Activated T-helper 1 cell treated with anti-CD3 and anti-CD28 coated beads, Interleukin-12 subunit alpha, Interleukin-12 subunit beta, Interleukin-2, Interleukin-4 antibody, amounts not matched to agents 30 ng/mL and 10 ng/mL and 1 ng/mL, durations not matched to agents 14 hours and 24 hours and 36 hours (primary cell): ENCODE data around the gene GZMH. TPM values are rescaled to one million over a fixed set of nuclear protein-coding genes. Genes with fewer than 3 reads are reported as not detected.
"Not testable (repeated sequence)": the region's sequence is repeated elsewhere in the genome, so short reads cannot be mapped to it uniquely, and the experiment has no call there.

Experiments used
- DNase-seq: peaks from one replicate; pipeline ENCODE4 v3.0.0; 2021; ENCODE audit warnings: low spot score
- H3K27ac Mint-ChIP-seq: one replicate; pipeline ENCODE4 v1.8.0; 2021; ENCODE audit warnings: mild to moderate bottlenecking, mixed read lengths
- H3K27me3 Mint-ChIP-seq: one replicate; pipeline ENCODE4 v1.8.0; 2022; ENCODE audit warnings: mild to moderate bottlenecking, moderate library complexity, mixed read lengths; ENCODE audit not compliant: insufficient read depth
- H3K36me3 Mint-ChIP-seq: one replicate; pipeline ENCODE4 v1.8.0; 2021; ENCODE audit warnings: low read depth, mixed read lengths
- H3K4me1 Mint-ChIP-seq: one replicate; pipeline ENCODE4 v1.8.0; 2021; ENCODE audit warnings: low read depth, mixed read lengths
- H3K4me3 Mint-ChIP-seq: one replicate; pipeline ENCODE4 v1.8.0; 2021; ENCODE audit warnings: mild to moderate bottlenecking, moderate library complexity, mixed read lengths
- H3K9me3 Mint-ChIP-seq: one replicate; pipeline ENCODE4 v1.8.0; 2021; ENCODE audit warnings: mixed read lengths
- intact Hi-C: fragments of 100-400 bp; cut with micrococcal nuclease; formaldehyde crosslinking; loops from one replicate; pipeline ENCODE4 v1.15.1; 2024
- total RNA-seq: library from RNA; stranded (reverse); gene quantifications from 2 replicates; pipeline ENCODE4 v1.2.3, GENCODE V29; 2022

The GZMH gene
- total RNA-seq, 1 donor from 2014 or later: 35.7 TPM

- H3K9me3 Mint-ChIP-seq: peaks cover 10% of the 10 kb centered on the region
- H3K36me3 Mint-ChIP-seq: peaks cover 7% of the 10 kb centered on the region
- intact Hi-C loops: no loop called here
- peak overlapping the region; percentile 27 for H3K27ac Mint-ChIP-seq
- H3K27me3 Mint-ChIP-seq: peaks cover 2% of the 10 kb centered on the region
- H3K4me3 Mint-ChIP-seq: peak overlapping the region; percentile 35
- peaks cover 50% of the 10 kb centered on the region for H3K4me1 Mint-ChIP-seq
- DNase-seq: no peak
These were observed 4.3 kb upstream of the GZMH start for GRCh38 chr14:24613747-24614146.

- intact Hi-C loops: no loop called here
- peaks cover 55% of the 10 kb centered on the region for H3K4me1 Mint-ChIP-seq
- H3K36me3 Mint-ChIP-seq: peaks cover 5% of the 10 kb centered on the region
- H3K4me3 Mint-ChIP-seq: peak overlapping the region; percentile 35
- no peaks in the 10 kb centered on the region for H3K27me3 Mint-ChIP-seq
- peak overlapping the region; percentile 27 for H3K27ac Mint-ChIP-seq
- H3K9me3 Mint-ChIP-seq: peaks cover 6% of the 10 kb centered on the region
- DNase-seq: no peak
These were observed 3.8 kb upstream of the GZMH start for GRCh38 chr14:24613241-24613640.

- no peak for DNase-seq
- Mint-ChIP-seq H3K27ac (no peak overlapping the region), H3K9me3 (peaks cover 6% of the 10 kb centered on the region), H3K4me1 (peaks cover 66% of the 10 kb centered on the region), H3K27me3 (no peaks in the 10 kb centered on the region), H3K36me3 (peaks cover 5% of the 10 kb centered on the region), H3K4me3 (no peak overlapping the region)
- intact Hi-C loops: no loop called here
These were observed 2.7 kb upstream of the GZMH start for GRCh38 chr14:24612196-24612595.

DNA sequence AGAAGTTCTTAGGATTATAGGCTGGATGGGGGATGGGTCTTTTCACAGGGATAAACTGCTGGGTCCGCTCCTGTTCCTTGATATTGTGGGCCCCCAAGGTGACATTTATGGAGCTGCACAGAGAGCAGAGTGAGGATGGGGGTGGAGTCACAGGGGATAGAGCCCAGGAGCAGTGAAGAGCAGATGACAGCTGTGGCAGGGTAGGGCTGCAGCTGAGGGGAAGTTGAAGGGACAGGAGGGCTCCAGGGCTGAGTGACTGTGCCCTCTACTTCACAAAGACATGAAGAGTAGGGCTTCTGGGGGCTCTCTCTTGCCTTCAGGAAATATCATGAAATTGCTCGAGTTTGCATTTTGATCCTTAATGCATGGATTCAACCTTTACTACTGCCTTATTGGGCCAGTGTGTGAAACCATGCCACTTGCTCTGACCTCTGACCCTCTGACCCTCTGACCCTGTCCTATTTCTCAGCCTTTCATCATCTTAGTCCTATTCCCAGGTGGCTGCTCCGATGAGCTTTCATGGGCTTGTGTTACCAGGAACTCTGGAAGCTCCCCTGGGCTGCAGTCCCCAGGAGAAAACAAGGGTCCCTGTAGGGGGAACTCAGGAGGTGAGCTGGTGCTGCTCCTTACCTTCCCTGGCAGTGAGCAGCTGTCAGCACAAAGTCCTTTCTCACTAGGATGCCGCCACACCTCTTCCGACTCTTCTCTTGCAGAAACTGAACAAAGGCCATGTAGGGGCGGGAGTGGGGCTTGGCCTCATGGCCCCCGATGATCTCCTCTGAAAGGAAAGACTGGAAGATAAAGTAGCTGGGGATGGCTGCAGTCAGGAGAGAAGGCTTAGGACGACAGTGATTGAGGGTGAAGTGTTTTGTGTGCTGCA lies 1.6 kb downstream of the GZMH start:
- H3K36me3 Mint-ChIP-seq: peaks cover 8% of the 10 kb centered on the region
- H3K9me3 Mint-ChIP-seq: peaks cover 3% of the 10 kb centered on the region
- peaks cover 1% of the 10 kb centered on the region for H3K27me3 Mint-ChIP-seq
- intact Hi-C loops: loop anchor here (5.0 to 10.0 kb wide), 2 partner anchors 126 to 197 kb away; no protein-coding TSS in a partner anchor
- H3K4me3 Mint-ChIP-seq: peak overlapping the region; percentile 78
- H3K4me1 Mint-ChIP-seq: peaks cover 72% of the 10 kb centered on the region
- no peak for DNase-seq
- H3K27ac Mint-ChIP-seq: peak overlapping the region; percentile 93

GRCh38 chr14:24607081-24607480 lies 2.4 kb downstream of the GZMH start:
- intact Hi-C loops: loop anchor here (5.0 to 10.0 kb wide), 2 partner anchors 125 to 198 kb away; no protein-coding TSS in a partner anchor
- Mint-ChIP-seq H3K27ac (peak overlapping the region; percentile 93), H3K9me3 (no peaks in the 10 kb centered on the region), H3K27me3 (peaks cover 1% of the 10 kb centered on the region), H3K36me3 (peaks cover 7% of the 10 kb centered on the region), H3K4me1 (peaks cover 64% of the 10 kb centered on the region), H3K4me3 (peak overlapping the region; percentile 78)
- no peak for DNase-seq

DNA sequence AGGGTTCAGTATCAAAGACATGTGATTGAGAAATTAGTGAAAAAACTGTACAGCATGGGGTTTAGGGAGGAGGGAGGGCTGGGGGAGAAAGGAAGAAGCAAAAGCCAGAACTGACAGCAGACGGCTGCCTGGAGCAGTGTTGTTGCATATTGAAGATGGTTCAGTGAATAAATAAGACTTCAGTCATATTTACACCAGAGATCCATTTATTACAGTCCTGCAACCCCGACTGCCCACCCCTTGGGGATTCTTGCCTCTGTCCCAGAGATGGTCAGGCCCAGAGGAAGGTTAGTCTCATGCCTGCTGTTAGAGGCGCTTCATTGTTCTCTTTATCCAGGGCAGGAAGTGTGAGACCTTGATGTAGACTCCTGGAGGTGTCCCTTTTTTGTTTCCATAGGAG lies 3.2 kb downstream of the GZMH start:
- Mint-ChIP-seq H3K4me1 (peaks cover 57% of the 10 kb centered on the region), H3K27ac (peak overlapping the region; percentile 93), H3K9me3 (no peaks in the 10 kb centered on the region), H3K27me3 (peaks cover 1% of the 10 kb centered on the region), H3K4me3 (peak overlapping the region; percentile 82), H3K36me3 (peaks cover 7% of the 10 kb centered on the region)
- no peak for DNase-seq
- intact Hi-C loops: loop anchor here (5.0 to 10.0 kb wide), 2 partner anchors 124 to 199 kb away; no protein-coding TSS in a partner anchor

GRCh38 chr14:24605435-24606190 lies 3.9 kb downstream of the GZMH start:
- H3K27ac Mint-ChIP-seq: peak overlapping the region; percentile 93

DNA sequence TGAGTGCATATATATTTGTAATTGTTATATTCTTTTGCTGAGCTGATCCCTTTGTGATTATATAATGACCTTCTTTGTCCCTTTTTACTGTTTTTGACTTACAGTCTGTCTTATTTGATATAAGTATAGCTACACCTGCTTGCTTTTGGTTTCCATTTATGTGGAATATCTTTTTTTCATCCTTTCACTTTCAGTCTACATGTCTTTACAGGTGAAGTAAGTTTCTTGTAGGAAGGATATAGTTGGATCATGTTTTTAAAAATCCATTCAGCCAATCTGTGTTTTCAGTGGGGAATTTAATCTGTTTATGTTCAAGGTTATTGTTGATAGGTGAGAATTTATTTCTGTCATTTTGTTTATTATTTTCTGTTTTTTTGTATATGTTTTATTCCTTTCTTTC lies 12.1 kb downstream of the GZMH start:
- DNase-seq: no peak
- Mint-ChIP-seq H3K27ac (no peak overlapping the region), H3K4me3 (no peak overlapping the region), H3K27me3 (no peaks in the 10 kb centered on the region), H3K4me1 (peaks cover 22% of the 10 kb centered on the region), H3K36me3 (peaks cover 8% of the 10 kb centered on the region), H3K9me3 (peaks cover 38% of the 10 kb centered on the region)
- intact Hi-C loops: no loop called here

More at GRCh38 chr14:24605435-24606190, 3.9 kb downstream of the GZMH start:
- Mint-ChIP-seq H3K9me3 (no peaks in the 10 kb centered on the region), H3K4me1 (peaks cover 54% of the 10 kb centered on the region), H3K36me3 (peaks cover 7% of the 10 kb centered on the region), H3K27me3 (peaks cover 1% of the 10 kb centered on the region), H3K4me3 (peak overlapping the region; percentile 82)
- peak; percentile 60 for DNase-seq
- intact Hi-C loops: loop anchor here (1.0 to 10.0 kb wide), 7 partner anchors 29 to 199 kb away; partner anchors contain the start of gene GZMB

DNA sequence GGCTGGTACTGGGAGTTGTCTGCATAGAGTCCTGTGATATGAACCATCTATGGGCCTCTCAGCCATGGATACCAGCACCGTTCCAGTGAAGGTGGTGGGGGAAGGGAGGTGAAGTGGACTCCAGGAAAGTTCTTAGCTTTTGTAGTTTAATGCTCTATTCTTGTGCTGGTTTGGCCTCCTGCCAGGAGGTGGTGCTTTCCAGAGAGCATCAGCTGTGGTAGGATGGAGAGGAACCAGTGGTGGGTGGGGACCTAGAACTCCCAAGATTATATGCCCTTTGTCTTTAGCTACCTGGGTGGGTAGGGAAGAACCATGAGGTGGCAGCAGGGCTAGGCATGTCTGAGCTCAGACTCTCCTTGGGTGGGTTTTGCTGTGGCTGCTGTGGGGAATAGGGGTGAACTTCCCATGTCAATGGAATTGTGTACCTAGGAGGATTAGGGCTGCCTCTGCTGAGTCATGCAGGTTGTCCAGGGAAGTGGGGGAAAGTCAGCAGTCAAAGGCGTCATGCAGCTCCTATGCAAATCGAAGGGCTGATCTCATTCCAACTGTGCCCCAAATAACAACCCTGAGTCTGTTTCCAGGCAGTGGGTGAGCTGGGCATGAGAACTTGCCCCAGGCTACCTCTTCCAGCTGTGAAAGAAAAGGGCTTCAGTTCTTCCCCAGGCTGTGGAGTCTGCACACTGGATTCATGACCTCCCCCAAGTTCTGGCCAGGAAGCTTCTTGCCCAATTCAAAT lies 14.2 kb downstream of the GZMH start:
- intact Hi-C loops: no loop called here
- H3K4me3 Mint-ChIP-seq: no peak overlapping the region
- DNase-seq: no peak
- peaks cover 8% of the 10 kb centered on the region for H3K27me3 Mint-ChIP-seq
- peaks cover 44% of the 10 kb centered on the region for H3K9me3 Mint-ChIP-seq
- no peak overlapping the region for H3K27ac Mint-ChIP-seq
- H3K4me1 Mint-ChIP-seq: peaks cover 22% of the 10 kb centered on the region
- H3K36me3 Mint-ChIP-seq: peaks cover 8% of the 10 kb centered on the region

DNA sequence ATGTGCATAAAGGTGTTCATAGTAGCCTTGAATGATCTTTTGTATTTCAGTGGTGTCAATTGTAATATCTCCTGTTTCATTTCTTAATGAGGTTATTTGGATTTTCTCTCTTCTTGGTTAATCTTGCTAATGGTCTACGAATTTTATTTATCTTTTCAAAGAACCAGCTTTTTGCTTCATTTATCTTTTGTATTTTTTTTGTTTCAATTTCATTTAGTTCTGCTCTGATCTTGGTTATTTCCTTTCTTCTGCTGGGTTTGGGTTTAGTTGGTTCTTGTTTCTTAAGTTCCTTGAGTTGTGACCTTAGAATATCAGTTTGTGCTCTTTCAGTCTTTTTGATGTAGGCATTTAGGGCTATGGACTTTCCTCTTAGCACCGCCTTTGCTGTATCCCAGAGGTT lies 18.5 kb downstream of the GZMH start:
- H3K4me1 Mint-ChIP-seq, H3K27ac Mint-ChIP-seq, DNase-seq, H3K4me3 Mint-ChIP-seq, H3K36me3 Mint-ChIP-seq, intact Hi-C loops: not testable (repeated sequence)
- Mint-ChIP-seq H3K27me3 (peaks cover 24% of the 10 kb centered on the region), H3K9me3 (peaks cover 19% of the 10 kb centered on the region)

- H3K27ac Mint-ChIP-seq, H3K4me3 Mint-ChIP-seq: not testable (repeated sequence)
These were observed 25.1 kb downstream of the GZMH start for GRCh38 chr14:24584402-24584801.

DNA sequence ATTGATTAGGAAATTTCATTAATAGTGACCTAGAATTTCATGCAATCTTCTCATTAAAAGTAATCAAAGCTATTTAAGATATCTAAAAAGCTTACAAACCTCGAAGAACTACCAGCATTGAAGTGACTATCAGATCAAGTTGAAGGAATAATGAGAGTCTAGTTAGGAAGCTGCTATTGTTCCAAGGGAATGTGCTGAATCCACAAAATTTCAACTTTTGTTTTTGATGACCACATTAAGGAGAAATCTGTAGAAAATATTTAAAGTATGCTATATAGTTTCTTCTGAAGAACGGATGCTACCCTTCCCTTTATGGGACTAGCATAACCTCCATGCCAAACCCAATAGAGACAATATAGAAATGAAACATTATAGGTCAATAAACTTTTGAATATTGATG lies 30.9 kb downstream of the GZMH start:
- DNase-seq: no peak
- H3K4me1 Mint-ChIP-seq: peaks cover 6% of the 10 kb centered on the region
- H3K9me3 Mint-ChIP-seq: no peaks in the 10 kb centered on the region
- no peak overlapping the region for H3K4me3 Mint-ChIP-seq
- no peaks in the 10 kb centered on the region for H3K27me3 Mint-ChIP-seq
- intact Hi-C loops: no loop called here
- no peak overlapping the region for H3K27ac Mint-ChIP-seq
- no peaks in the 10 kb centered on the region for H3K36me3 Mint-ChIP-seq

More at GRCh38 chr14:24584402-24584801, 25.1 kb downstream of the GZMH start:
- H3K9me3 Mint-ChIP-seq, intact Hi-C loops, H3K4me1 Mint-ChIP-seq, H3K36me3 Mint-ChIP-seq, DNase-seq: not testable (repeated sequence)
- peaks cover 10% of the 10 kb centered on the region for H3K27me3 Mint-ChIP-seq
